SK-N-DZ (cell line): ENCODE measurements around the gene SCD.
A peak's percentile ranks its signal among the peaks of the same experiment; 100 is the strongest.
"Not testable (repeated sequence)": the region's sequence is repeated elsewhere in the genome, so short reads cannot be mapped to it uniquely, and the experiment has no call there.

Experiments
- DNase-seq: peaks from one replicate; pipeline ENCODE4 v3.0.0-alpha.2; 2015; ENCODE audit warnings: low spot score

Gene SCD

DNA sequence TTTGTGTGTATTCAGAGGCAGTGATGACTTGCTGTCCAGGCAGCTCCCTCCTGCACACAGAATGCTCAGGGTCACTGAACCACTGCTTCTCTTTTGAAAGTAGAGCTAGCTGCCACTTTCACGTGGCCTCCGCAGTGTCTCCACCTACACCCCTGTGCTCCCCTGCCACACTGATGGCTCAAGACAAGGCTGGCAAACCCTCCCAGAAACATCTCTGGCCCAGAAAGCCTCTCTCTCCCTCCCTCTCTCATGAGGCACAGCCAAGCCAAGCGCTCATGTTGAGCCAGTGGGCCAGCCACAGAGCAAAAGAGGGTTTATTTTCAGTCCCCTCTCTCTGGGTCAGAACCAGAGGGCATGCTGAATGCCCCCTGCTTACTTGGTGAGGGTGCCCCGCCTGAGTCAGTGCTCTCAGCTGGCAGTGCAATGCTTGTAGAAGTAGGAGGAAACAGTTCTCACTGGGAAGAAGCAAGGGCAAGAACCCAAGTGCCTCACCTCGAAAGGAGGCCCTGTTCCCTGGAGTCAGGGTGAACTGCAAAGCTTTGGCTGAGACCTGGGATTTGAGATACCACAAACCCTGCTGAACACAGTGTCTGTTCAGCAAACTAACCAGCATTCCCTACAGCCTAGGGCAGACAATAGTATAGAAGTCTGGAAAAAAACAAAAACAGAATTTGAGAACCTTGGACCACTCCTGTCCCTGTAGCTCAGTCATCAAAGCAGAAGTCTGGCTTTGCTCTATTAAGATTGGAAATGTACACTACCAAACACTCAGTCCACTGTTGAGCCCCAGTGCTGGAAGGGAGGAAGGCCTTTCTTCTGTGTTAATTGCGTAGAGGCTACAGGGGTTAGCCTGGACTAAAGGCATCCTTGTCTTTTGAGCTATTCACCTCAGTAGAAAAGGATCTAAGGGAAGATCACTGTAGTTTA lies 15.8 kb downstream of the SCD start:
- DNase-seq: no peak

DNA sequence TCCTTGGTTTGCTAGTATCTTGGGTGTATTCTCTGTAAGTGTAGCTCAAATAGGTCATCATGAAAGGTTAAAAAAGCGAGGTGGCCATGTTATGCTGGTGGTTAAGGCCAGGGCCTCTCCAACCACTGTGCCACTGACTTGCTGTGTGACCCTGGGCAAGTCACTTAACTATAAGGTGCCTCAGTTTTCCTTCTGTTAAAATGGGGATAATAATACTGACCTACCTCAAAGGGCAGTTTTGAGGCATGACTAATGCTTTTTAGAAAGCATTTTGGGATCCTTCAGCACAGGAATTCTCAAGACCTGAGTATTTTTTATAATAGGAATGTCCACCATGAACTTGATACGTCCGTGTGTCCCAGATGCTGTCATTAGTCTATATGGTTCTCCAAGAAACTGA lies 17.1 kb downstream of the SCD start:
- no peak for DNase-seq

DNA sequence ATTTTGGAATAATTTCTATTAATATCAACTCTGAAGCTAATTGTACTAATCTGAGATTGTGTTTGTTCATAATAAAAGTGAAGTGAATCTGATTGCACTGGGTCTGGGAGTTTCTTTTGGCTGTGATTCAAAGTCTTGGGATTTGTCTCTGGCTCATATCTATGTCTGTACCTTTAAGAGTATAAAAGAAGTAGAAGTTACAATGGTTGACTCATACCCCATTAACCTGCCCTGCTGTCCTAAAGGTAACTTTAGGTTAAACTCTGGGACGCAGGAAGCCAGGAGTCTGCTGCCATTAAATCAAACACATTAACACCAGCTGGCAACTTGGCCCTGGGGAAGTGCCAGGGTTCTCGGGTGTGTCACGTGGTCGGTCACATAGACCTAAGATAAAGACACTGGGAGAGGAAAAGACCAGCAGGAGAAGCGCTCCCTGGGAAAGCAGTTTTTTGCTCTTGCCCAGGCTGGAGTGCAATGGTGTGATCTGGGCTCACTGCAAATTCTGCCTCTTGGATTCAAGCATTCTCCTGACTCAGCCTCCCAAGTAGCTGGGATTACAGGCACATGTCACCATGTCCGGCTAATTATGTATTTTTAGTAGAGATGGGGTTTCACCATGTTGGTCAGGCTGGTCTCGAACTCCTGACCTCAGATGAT lies 17.8 kb downstream of the SCD start:
- DNase-seq: no peak

DNA sequence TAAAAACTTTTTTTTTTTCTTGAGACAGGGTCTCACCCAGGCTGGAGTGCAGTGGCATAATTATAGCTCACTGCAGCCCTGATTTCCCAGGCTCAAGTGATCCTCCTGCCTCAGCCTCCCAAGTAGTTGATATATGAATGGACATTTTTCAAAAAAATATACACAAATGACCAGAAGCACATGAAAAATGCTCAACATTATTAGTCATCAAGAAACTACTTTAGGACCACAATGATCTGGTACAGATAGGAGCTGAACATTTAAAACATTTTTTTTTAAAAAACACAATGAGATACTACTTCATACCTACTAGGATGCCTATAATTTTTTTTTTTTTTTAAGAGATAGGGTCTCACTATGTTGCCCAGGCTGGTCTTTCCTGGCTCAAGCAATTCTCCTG lies 21.7 kb downstream of the SCD start:
- no peak for DNase-seq

DNA sequence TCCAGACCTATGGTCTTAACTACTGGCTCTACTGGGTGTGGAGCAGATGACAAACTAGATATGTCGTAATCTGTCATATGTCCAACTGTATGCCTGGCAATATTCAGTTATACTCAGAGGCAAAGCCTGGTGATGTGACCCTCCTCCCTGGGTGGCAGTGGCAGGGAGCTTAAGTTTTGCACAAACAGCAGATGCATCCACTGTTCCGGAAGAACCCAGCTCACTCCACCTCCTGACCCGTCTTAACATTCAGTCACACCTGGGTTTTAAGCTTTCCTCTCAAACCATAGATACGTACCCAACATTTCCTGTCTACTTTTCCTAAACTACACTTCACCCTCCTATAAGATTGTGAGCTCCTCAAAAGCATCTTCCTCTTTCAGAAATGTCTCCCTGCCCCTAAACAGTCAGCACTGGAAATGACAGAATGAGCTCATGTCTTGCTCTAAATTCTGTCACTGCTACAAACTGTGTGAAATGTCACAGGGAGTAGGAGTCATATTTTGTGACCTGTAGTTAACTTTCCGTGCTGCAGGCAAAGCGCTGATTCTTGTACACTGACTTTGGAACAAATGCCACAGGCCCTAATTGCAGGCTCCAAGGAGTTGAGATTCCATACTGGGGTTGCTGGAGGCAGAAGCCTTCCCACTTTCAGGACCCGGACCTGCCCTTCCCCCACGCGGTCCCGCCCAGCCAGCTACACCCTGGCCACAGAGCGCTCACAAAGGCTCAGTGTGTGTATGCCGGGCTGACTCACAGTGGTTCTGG lies 23.9 kb downstream of the SCD start:
- no peak for DNase-seq

DNA sequence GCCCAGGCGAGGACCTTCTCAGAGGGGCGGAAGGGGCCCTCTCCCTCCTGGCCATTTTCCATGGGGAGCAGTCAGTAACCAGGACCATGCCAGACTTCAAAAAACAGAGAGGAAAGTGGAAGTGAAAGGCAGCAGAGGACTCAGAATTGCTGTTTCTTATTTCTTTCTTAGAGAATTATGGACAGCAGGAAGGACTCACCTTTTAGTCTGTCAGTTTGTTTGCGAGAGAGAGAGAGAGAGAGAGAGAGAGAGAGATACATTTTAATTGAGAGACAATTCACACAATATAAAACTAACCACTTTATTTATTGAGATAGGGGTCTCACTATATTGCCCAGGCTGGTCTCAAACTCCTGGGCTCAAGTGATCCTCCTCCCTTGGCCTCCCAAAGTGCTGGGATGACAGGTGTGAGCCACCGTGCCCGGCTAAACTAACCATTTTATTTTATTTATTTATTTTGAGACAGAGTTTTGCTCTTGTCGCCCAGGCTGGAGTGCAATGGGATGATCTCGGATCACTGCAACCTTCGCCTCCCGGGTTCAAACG lies 24.5 kb downstream of the SCD start:
- DNase-seq: no peak

DNA sequence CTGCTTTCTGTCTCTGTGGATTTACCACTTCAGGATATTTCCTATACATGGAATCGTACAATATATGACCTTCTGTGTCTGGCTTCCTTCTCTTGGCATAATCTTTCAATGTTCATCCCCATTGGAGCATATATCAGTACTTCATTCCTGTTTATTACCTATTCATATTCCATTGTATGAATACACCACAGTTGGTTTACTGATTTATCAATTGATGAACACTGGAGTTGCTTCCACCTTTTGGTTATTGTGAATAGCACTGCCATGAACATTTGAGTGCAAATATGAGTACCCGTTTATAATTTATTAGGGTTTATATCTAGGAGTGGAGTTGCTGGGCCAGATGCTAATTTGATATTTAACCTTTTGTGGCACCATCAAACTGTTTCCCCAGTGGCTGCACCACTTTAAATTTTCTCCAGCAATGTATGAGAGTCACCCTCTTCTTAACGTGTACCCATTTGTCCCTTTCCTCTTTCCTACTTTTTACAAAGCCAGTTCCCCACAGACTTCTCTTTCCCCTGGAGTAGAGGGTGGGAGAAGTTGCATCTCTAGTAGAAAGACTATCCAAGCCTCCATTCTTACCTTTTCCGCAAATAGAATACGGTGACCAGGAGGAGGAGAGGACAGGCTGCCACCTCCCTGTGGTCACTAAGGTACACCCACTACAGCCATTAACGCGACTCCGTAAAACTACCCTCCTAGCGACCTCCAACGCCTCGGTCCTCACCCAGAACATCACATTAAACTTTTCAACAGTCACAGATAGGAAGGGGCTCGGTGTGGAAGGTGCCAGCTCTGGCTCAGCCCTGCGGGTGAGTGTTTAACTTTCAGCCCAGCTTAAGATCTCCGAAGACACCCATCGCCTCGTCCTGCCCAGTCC lies 25.6 kb downstream of the SCD start:
- no peak for DNase-seq

DNA sequence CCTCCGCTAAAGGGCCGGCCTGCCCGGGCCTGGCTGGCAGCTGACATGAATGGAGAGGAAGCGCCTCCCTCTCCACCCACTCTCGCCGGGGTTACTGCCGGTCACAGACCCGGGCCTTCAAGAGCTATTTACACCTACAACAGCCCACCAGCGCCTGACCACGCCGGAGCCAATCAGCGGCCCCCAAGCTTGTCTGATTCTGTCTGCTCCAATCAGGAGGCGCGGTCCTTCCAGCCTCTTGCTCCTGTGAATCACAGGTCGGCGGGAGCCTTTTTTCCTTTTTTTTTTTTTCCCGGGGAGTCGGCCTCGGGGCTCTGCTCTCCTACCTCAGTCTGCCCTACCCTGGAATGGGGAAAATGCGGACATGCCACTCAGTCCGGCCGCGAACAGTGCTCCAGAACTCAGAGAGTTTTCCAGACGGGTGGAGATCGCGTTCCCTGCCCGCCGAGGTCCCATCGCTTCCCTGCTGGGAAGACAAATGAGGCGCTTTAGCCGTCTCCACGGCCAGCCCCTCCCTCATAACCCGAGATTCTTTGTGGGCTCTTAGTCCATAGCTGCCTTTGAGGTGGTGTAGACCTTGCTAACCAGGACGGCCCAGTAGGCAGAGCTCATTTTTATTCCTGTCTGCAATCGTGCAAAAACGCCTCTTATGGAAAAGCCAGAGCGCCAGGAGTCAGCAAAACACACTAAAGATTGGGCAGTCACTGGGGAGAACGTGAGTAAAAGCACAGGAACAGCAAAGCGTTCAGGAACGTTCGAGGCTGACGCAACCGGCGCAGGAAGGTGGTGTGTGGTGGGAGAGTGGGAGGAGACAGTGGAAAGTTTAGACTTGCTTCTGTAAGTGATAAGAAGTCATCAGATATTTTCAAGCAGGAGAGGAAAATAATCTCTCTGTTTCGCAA lies 26.5 kb downstream of the SCD start:
- DNase-seq: peak; percentile 99

DNA sequence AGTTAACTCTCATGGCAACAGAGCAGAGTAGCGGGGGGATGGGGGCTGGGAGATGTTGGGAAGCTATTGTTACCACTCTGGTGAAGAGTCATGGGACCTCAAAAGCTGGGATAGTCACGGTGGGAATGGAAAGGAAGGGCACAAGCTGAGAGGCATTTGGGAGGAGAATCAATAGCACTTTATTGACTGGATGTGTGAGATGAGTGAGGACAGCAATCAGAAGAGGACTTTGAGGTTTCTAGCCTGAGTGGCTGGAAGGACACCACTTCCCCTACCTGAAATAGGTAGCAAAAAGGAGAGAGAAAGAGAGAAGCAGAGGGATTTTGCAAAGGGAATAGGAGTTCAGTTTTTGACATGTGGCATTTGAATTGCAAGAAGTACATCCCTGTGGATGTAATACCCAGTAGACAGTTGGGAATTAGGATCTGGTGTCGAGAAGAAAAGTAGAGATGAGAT lies 27.2 kb downstream of the SCD start:
- DNase-seq: no peak

DNA sequence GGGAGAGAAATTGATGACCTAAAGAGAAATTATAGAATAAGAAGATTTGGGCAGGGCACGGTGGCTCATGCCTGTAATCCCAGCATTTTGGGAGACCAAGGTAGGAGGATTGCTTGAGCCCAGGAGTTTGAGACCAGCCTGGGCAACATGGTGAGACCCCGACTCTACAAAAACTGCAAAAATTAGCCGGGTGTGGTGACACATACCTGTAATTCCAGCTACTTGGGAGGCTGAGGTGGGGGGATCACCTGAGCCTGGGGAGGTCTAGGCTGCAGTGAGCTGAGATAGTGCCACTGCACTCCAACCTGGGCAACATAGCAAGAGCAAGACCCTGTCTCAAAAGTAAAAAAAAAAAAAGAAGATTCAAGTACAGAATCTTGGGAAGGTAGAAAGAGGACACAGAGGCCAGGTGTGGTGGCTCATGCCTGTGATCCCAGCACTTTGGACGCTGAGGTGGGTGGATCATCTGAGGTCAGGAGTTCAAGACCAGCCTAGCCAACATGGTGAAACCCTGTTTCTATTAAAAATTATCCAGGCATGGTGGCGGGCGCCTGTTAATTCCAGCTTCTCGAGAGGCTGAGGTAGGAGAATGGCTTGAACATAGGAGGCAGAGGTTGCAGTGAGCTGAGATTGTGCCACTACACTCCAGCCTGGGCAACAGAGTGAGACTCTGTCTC lies 27.8 kb downstream of the SCD start:
- not testable (repeated sequence) for DNase-seq

DNA sequence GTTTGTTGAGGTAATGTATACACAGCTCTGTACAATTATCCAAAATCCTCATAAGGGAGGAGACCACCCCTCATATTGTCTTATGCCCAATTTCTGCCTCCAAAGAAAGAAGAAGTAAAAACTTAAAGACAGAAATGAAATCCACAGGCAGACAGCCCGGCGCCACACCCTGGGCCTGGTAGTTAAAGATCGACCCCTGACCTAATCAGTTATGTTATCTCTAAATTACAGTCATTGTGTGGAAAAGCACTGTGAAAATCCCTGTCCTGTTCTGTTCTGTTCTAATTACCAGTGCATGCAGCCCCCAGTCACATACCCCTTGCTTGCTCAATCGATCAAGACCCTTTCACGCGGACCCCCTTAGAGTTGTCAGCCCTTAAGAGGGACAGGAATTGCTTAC lies 29.6 kb downstream of the SCD start:
- DNase-seq: not testable (repeated sequence)

DNA sequence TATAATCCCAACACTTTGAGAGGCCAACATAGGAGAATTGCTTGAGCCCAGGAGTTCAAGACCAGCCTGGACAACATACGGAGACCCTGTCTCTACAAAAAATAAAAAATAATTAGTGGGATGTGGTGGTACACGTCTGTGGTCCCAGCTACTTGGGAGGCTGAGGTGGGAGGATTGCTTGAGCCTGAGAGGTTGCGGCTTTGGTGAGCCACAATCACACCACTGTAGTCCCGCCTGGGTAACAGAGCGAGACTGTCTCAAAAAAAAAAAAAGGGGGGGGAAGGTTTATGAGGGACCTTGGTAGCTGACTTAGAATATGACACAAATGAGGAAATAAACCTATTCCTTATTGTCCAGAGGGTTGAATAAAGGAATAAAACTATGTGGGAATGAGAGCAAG lies 30.8 kb downstream of the SCD start:
- no peak for DNase-seq

DNA sequence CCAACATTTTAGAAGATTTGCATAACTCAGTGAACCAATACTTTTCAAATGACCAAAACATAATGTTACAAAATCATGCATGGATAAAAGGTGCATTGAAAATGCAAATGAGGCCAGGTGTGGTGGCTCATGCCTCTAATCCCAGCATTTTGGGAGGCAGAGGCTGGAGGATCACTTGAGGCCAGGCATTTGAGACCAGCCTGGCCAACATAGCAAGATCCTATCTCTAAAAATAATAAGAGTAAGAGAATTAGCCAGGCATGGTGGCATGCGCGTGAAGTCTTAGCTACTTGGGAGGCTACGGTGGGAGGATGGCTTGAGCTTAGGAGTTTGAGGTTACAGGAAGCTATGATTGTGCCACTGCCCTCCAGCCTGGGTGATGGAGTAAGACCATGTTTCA lies 33.4 kb downstream of the SCD start:
- DNase-seq: no peak

DNA sequence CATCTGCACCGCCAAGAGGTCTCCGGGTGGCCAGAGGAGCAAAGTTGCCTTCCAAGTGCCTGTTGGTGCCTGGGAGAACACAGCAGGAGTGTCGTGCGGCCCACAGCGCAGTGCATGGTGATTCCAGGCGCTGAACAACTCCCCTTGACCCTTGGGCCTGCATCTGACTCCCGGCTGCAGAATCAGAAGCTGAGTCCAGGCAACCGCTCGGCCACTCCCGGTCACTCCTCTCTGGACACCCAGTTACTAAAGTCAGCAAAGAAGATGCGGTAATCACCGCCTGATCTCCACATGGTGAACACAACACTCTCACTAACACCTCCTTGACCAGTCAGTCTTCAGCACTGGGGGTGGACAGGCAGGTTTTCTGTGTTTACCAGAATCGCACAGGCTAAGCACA lies 35.5 kb downstream of the SCD start:
- no peak for DNase-seq

DNA sequence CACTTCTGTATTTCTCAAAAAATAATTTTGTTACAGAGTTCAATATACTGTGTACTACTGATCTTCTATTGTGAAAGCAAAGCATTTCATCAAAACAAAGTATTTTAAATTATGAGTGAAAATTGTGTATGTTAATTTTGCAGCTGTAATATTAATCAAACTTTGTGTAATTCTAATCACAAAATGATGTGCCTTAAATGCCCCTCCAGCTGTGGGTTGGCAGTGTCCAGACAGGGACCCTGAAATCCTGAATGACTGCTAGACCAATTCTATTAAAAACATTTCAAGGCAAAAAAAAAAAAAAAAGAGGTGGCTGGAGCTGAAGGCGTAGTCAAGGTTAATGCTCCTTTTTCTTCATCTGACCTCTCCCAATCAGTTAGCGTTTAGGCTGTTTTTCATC lies 36.2 kb downstream of the SCD start:
- DNase-seq: no peak

DNA sequence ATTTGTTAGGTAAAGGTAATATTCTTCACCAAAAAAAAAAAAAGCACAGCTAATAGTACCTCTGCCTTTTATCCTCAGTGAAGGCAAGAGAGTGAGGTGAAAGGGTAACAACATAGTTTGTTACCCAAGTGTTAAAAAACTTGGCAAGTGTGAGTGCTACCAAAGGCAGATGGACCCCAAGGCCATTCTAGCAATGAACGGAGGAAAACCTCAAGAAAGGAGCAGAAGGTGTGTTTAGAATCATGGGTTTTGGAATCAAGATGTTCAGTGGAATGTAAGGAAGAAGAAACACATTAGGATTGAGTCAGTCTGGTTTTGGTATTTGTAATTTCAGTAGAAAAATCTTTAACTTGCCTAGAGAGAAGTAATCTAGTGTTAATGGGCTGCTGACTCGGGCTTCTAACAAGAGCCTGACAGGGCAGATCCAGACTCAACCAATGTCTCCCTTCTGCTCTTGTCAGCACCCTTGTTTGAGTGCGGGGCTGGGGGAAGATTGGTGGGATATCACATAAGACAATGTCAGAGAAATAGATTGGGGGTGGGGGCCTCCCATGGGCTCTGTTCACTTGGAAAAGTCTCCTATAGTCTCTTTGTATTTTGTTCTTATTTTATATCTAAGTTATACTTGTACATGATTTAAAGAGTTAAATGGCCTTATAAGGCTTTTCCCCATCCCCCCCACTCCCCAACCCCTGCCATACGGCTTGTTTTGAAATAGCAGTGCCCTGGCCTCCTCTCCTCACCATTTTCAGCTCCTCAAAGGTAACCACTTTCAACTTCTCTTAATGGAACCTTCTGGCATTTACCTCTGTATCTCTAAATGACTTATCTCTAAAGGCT lies 44.4 kb downstream of the SCD start:
- DNase-seq: no peak

DNA sequence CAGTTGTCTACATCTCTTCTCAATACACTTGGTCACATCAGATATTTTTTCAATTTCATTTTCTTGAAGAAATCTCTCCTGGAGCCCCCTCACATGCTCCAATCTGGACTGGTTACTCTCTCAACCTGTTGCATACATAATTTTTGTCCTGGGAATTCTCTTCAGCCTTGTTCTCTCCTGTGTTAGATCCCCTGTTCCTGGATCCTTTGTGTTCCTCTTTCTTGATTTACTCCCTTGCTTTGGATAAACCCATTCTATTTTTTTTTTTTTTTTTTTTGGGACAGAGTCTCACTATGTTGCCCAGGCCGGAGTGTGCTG lies 45.6 kb downstream of the SCD start:
- DNase-seq: no peak

DNA sequence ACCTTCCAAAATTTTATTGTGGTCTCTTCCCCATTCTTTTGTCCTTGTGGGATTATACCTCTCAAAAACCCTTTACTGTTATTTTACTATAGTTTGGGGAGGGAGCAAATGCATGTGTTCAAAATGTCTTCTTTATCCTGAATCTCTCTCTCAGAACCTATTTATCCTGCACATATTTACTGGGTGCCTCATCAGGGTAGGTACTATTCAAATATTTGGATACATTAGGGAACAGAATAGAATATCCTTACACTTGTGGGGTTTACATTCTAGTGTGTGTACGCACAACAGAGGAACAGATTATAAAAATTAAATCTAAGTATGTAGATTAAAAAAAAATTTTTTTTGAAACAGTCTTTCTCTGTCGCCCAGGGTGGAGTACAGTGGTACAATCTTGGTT lies 48.6 kb downstream of the SCD start:
- no peak for DNase-seq

DNA sequence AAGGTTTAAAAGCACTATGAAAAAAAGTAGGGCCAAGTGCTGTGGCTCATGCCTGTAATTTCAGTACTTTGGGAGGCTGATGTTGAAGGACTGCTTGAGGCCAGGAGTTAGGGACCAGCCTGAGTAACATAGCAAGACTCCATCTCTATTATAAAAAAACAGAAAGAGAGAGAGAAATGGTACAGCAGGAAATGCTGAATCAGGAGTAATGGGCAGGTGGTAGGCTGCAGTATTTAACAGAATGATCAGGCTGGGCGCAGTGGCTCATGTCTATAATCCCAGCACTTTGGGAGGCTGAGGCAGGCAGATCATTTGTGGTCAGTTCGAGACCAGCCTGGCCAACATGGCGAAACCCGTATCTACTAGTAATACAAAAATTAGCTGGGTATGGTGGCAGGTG lies 49.6 kb downstream of the SCD start:
- DNase-seq: no peak
